Measurements from ENCODE around the gene KIF26B. TPM values are rescaled to one million over a fixed set of nuclear protein-coding genes. Genes with fewer than 3 reads are reported as not detected.

KIF26B gene
- total RNA-seq, 1 experiment from 2014 or later, result 1.2 TPM

- CTCF ChIA-PET, result interaction anchor here (0.6 to 1.1 kb wide), 2 partner anchors 8 to 375 kb away, joined by 3 to 5 read pairs; no protein-coding TSS in a partner anchor
Measured at GRCh38 chr1:245388687-245389086, 233.9 kb downstream of the KIF26B start.

GRCh38 chr1:245389873-245390272 lies 235.1 kb downstream of the KIF26B start:
- ATAC-seq, result no peak
- Mint-ChIP-seq H3K9me3 (peaks cover 4% of the 10 kb centered on the region), H3K4me1 (peaks cover 10% of the 10 kb centered on the region), H3K27me3 (ENCODE audit: low read depth) (no peaks in the 10 kb centered on the region), H3K27ac (no peak overlapping the region), H3K4me3 (no peak overlapping the region), H3K36me3 (no peaks in the 10 kb centered on the region)
- DNase-seq (ENCODE audit: low spot score), result no peak
- CTCF ChIA-PET, result no interaction called here
- TF ChIP-seq JUN (CRISPR knock-in tag; IDR thresholded peaks at IDR 0.05) (no peak), EMX1 (CRISPR knock-in tag; IDR thresholded peaks at IDR 0.05) (no peak), NFATC4 (CRISPR knock-in tag; IDR thresholded peaks at IDR 0.05) (no peak), ZNF281 (CRISPR knock-in tag; IDR thresholded peaks at IDR 0.05) (no peak), SMAD4 (CRISPR knock-in tag; IDR thresholded peaks at IDR 0.05) (no peak), FOXK1 (CRISPR knock-in tag; IDR thresholded peaks at IDR 0.05) (no peak), MYBL2 (CRISPR knock-in tag; IDR thresholded peaks at IDR 0.05) (no peak), AR (CRISPR knock-in tag; IDR thresholded peaks at IDR 0.05) (no peak)
- POLR2A ChIA-PET, result no interaction called here

More at GRCh38 chr1:245388687-245389086, 233.9 kb downstream of the KIF26B start:
- peaks cover 4% of the 10 kb centered on the region for H3K9me3 Mint-ChIP-seq
- H3K4me1 Mint-ChIP-seq, result peaks cover 17% of the 10 kb centered on the region
- no peak overlapping the region for H3K4me3 Mint-ChIP-seq
- no peak for ATAC-seq
- H3K27me3 Mint-ChIP-seq (ENCODE audit: low read depth), result no peaks in the 10 kb centered on the region
- DNase-seq (ENCODE audit: low spot score), result no peak
- POLR2A ChIA-PET, result no interaction called here
- H3K27ac Mint-ChIP-seq, result no peak overlapping the region
- TF ChIP-seq NFATC4 (CRISPR knock-in tag; IDR thresholded peaks at IDR 0.05), result no peak
- no peak for TF ChIP-seq PREB (CRISPR knock-in tag; IDR thresholded peaks at IDR 0.05; ENCODE audit: borderline replicate concordance)
- TF ChIP-seq EMX1 (CRISPR knock-in tag; IDR thresholded peaks at IDR 0.05), result no peak
- TF ChIP-seq MXD4 (CRISPR knock-in tag; IDR thresholded peaks at IDR 0.05; ENCODE audit: borderline replicate concordance), result no peak
- no peak for TF ChIP-seq NR2C2 (CRISPR knock-in tag; IDR thresholded peaks at IDR 0.05)
- no peak for TF ChIP-seq USF2 (CRISPR knock-in tag; IDR thresholded peaks at IDR 0.05)
- TF ChIP-seq ATF1 (CRISPR knock-in tag; IDR thresholded peaks at IDR 0.05), result no peak
- TF ChIP-seq PRRX2 (CRISPR knock-in tag; IDR thresholded peaks at IDR 0.05), result no peak
- TF ChIP-seq ZNF425 (CRISPR knock-in tag; conservative IDR thresholded peaks at IDR 0.05), result no peak
- TF ChIP-seq NFYB (CRISPR knock-in tag; conservative IDR thresholded peaks at IDR 0.05; ENCODE audit: low read depth), result no peak
- TF ChIP-seq FOXP1 (CRISPR knock-in tag; IDR thresholded peaks at IDR 0.05; ENCODE audit: borderline replicate concordance), result no peak
- TF ChIP-seq NR1H2 (CRISPR knock-in tag; IDR thresholded peaks at IDR 0.05), result no peak
- no peak for TF ChIP-seq CREB1 (CRISPR knock-in tag; IDR thresholded peaks at IDR 0.05)
- no peak for TF ChIP-seq AR (CRISPR knock-in tag; IDR thresholded peaks at IDR 0.05)
- no peaks in the 10 kb centered on the region for H3K36me3 Mint-ChIP-seq
